GM12878 (cell line): Measurements from ENCODE around the gene CACNA2D2. TPM values are rescaled to one million over a fixed set of nuclear protein-coding genes. Genes with fewer than 3 reads are reported as not detected.

Experiments
- polyA plus RNA-seq, 11 experiments: library from polyadenylated mRNA; depleted of rRNA in 4 of 11; unstranded in 6 of 11; stranded (reverse) in 5 of 11; fragments of >200 nt; fragmentation: Nextera tagmentation in 4 of 11; fragmentation: Illumina TruSeq in 1 of 11; extraction: Ambion mirVana in 4 of 11; extraction: Trizol in 1 of 11; gene quantifications; 1 replicate in 1 of 11; 2 replicates in 10 of 11; pipeline versions ENCODE4 v1.2.1 to v1.2.3, GENCODE V29; 2011 to 2016; ENCODE audit warnings: inconsistent platforms in 2 of 11, missing spikeins in 2 of 11, low read depth in 1 of 11
- total RNA-seq, 4 experiments: library from RNA; depleted of rRNA in 3 of 4; stranded (reverse); fragments of >200 nt in 3 of 4; fragmentation: Illumina TruSeq in 1 of 4; extraction: Trizol in 1 of 4; gene quantifications; 2 replicates each; pipeline versions ENCODE4 v1.2.1 to v1.2.3, GENCODE V29; 2013 to 2021
- TF ChIP-seq, protein P1 (sequence below): fragments of 450-650 bp; IDR thresholded peaks from 2 replicates; pipeline ENCODE4 v1.6.1; 2017; ENCODE audit warnings: mild to moderate bottlenecking
- TF ChIP-seq, protein P2 (sequence below): IDR thresholded peaks from 2 replicates; pipeline ENCODE4 v1.6.1; 2011; ENCODE audit warnings: borderline replicate concordance, low read depth, mild to moderate bottlenecking, moderate library complexity, mixed read lengths, low read length; ENCODE audit not compliant: insufficient read depth; ENCODE audit errors: extremely low read length
- TF ChIP-seq, protein P3 (sequence below): IDR thresholded peaks from 2 replicates; pipeline ENCODE4 v1.6.1; 2012; ENCODE audit warnings: low read length, inconsistent platforms
- TF ChIP-seq, protein P4 (sequence below): IDR thresholded peaks from 2 replicates; pipeline ENCODE4 v1.6.1; 2012; ENCODE audit warnings: improper control_type of control experiment, low read depth, low read length; ENCODE audit not compliant: insufficient replicate concordance

The CACNA2D2 gene
- total and polyA plus RNA-seq, 10 of the 15 experiments (the other 5 are each of a cell fraction or from before 2014, with no cell fraction given): 0.03 to 0.07 TPM; not detected in 8

DNA sequence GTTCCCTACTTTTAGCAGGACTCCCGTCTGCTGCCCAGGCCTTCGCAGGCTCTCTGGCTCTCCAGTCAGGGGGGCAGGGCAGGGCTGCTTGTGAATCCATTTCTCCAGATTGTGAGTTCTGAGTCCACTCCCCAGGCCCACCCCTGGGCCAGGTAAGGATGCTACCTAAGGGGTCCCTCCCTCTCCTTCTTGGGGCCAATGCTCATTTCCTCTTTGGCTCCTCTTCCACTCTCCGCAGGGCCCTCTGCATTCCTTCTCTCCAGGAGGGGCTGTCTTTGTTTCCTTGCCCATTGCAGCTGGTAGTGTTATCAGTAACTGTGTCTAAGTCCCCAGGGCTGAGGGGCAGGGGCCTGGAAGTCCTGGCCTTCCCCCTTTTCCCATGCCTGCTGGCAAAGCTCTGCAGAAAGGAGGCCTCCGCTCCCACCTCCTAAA lies 13.0 kb upstream of the CACNA2D2 start (continued):
- TF ChIP-seq, protein P1, sequence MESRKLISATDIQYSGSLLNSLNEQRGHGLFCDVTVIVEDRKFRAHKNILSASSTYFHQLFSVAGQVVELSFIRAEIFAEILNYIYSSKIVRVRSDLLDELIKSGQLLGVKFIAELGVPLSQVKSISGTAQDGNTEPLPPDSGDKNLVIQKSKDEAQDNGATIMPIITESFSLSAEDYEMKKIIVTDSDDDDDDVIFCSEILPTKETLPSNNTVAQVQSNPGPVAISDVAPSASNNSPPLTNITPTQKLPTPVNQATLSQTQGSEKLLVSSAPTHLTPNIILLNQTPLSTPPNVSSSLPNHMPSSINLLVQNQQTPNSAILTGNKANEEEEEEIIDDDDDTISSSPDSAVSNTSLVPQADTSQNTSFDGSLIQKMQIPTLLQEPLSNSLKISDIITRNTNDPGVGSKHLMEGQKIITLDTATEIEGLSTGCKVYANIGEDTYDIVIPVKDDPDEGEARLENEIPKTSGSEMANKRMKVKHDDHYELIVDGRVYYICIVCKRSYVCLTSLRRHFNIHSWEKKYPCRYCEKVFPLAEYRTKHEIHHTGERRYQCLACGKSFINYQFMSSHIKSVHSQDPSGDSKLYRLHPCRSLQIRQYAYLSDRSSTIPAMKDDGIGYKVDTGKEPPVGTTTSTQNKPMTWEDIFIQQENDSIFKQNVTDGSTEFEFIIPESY: no peak
- TF ChIP-seq, protein P2, sequence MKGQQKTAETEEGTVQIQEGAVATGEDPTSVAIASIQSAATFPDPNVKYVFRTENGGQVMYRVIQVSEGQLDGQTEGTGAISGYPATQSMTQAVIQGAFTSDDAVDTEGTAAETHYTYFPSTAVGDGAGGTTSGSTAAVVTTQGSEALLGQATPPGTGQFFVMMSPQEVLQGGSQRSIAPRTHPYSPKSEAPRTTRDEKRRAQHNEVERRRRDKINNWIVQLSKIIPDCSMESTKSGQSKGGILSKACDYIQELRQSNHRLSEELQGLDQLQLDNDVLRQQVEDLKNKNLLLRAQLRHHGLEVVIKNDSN: no peak
- TF ChIP-seq, protein P3, sequence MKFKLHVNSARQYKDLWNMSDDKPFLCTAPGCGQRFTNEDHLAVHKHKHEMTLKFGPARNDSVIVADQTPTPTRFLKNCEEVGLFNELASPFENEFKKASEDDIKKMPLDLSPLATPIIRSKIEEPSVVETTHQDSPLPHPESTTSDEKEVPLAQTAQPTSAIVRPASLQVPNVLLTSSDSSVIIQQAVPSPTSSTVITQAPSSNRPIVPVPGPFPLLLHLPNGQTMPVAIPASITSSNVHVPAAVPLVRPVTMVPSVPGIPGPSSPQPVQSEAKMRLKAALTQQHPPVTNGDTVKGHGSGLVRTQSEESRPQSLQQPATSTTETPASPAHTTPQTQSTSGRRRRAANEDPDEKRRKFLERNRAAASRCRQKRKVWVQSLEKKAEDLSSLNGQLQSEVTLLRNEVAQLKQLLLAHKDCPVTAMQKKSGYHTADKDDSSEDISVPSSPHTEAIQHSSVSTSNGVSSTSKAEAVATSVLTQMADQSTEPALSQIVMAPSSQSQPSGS: no peak
- TF ChIP-seq, protein P4, sequence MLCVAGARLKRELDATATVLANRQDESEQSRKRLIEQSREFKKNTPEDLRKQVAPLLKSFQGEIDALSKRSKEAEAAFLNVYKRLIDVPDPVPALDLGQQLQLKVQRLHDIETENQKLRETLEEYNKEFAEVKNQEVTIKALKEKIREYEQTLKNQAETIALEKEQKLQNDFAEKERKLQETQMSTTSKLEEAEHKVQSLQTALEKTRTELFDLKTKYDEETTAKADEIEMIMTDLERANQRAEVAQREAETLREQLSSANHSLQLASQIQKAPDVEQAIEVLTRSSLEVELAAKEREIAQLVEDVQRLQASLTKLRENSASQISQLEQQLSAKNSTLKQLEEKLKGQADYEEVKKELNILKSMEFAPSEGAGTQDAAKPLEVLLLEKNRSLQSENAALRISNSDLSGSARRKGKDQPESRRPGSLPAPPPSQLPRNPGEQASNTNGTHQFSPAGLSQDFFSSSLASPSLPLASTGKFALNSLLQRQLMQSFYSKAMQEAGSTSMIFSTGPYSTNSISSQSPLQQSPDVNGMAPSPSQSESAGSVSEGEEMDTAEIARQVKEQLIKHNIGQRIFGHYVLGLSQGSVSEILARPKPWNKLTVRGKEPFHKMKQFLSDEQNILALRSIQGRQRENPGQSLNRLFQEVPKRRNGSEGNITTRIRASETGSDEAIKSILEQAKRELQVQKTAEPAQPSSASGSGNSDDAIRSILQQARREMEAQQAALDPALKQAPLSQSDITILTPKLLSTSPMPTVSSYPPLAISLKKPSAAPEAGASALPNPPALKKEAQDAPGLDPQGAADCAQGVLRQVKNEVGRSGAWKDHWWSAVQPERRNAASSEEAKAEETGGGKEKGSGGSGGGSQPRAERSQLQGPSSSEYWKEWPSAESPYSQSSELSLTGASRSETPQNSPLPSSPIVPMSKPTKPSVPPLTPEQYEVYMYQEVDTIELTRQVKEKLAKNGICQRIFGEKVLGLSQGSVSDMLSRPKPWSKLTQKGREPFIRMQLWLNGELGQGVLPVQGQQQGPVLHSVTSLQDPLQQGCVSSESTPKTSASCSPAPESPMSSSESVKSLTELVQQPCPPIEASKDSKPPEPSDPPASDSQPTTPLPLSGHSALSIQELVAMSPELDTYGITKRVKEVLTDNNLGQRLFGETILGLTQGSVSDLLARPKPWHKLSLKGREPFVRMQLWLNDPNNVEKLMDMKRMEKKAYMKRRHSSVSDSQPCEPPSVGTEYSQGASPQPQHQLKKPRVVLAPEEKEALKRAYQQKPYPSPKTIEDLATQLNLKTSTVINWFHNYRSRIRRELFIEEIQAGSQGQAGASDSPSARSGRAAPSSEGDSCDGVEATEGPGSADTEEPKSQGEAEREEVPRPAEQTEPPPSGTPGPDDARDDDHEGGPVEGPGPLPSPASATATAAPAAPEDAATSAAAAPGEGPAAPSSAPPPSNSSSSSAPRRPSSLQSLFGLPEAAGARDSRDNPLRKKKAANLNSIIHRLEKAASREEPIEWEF: no peak
